Neural cell (in vitro differentiated cells): ENCODE data around the gene NMNAT3. TPM values are rescaled to one million over a fixed set of nuclear protein-coding genes. Genes with fewer than 3 reads are reported as not detected.

Experiments
- H2AFZ ChIP-seq: fragments of 200-600, 300-800 bp; sonication (generic), shearing (Covaris generic); 2 replicates; pipeline ENCODE4 v1.6.0; 2014; ENCODE audit warnings: low read depth, mild to moderate bottlenecking, antibody characterized with exemption, low read length, moderate library complexity
- H3F3A ChIP-seq: fragments of 200-600 bp; shearing (Covaris generic); 2 replicates; pipeline ENCODE4 v1.6.1; 2016; ENCODE audit warnings: mild to moderate bottlenecking, moderate library complexity, mixed read lengths, antibody characterized with exemption, low read length; ENCODE audit not compliant: insufficient read depth, poor library complexity, severe bottlenecking
- H3K27ac ChIP-seq: fragments of 200-600, 300-800 bp; sonication (generic), shearing (Covaris generic); 2 replicates; pipeline ENCODE4 v1.5.1; 2014; ENCODE audit warnings: mild to moderate bottlenecking, low read length, moderate library complexity
- H3K27me3 ChIP-seq: fragments of 300-800, 200-600 bp; sonication (generic), shearing (Covaris generic); 2 replicates; pipeline ENCODE4 v1.6.0; 2014; ENCODE audit warnings: mild to moderate bottlenecking, low read depth, low read length, moderate library complexity; ENCODE audit not compliant: insufficient read depth
- H3K36me3 ChIP-seq: fragments of 300-800, 200-600 bp; sonication (generic), shearing (Covaris generic); 2 replicates; pipeline ENCODE4 v1.5.1; 2014; ENCODE audit warnings: mild to moderate bottlenecking, antibody characterized with exemption, low read length, moderate library complexity; ENCODE audit not compliant: insufficient read depth
- H3K4me2 ChIP-seq: fragments of 300-800, 200-600 bp; sonication (generic), shearing (Covaris generic); 2 replicates; pipeline ENCODE4 v1.6.0; 2014; ENCODE audit warnings: mild to moderate bottlenecking, low read length
- H3K4me3 ChIP-seq: fragments of 300-800, 200-600 bp; sonication (generic), shearing (Covaris generic); 2 replicates; pipeline ENCODE4 v1.5.1; 2014; ENCODE audit warnings: mild to moderate bottlenecking, low read length, moderate library complexity
- H3K79me2 ChIP-seq: fragments of 200-600 bp; shearing (Covaris generic); replicated peaks from 2 replicates; pipeline ENCODE4 v1.6.0; 2014; ENCODE audit warnings: mild to moderate bottlenecking, low read length, moderate library complexity; ENCODE audit not compliant: insufficient read depth
- H3K9ac ChIP-seq: fragments of 300-800, 200-600 bp; sonication (generic), shearing (Covaris generic); 2 replicates; pipeline ENCODE4 v1.6.1; 2016; ENCODE audit warnings: mild to moderate bottlenecking, low read length, mixed read lengths
- H3K9me2 ChIP-seq: fragments of 200-600 bp; shearing (Covaris generic); 2 replicates; pipeline ENCODE4 v1.6.1; 2016; ENCODE audit warnings: mild to moderate bottlenecking, low read length, mixed read lengths; ENCODE audit not compliant: insufficient read depth
- H3K9me3 ChIP-seq: fragments of 200-600, 300-800 bp; sonication (generic), shearing (Covaris generic); 2 replicates; pipeline ENCODE4 v1.6.1; 2016; ENCODE audit warnings: mild to moderate bottlenecking, mixed run types, low read length, moderate library complexity, mixed read lengths
- H4K20me1 ChIP-seq: fragments of 200-600 bp; shearing (Covaris generic); 2 replicates; pipeline ENCODE4 v1.6.1; 2016; ENCODE audit warnings: mild to moderate bottlenecking, mixed run types; ENCODE audit not compliant: insufficient read depth
- EP300 ChIP-seq: fragments of 450-650 bp; conservative IDR thresholded peaks from 2 replicates; pipeline ENCODE4 v1.6.1; 2014; ENCODE audit warnings: antibody characterized with exemption, mild to moderate bottlenecking, moderate library complexity; ENCODE audit not compliant: poor library complexity, severe bottlenecking
- EZH2 ChIP-seq: fragments of 200-600, 300-800 bp; shearing (Covaris generic), sonication (generic); IDR thresholded peaks from 2 replicates; pipeline ENCODE4 v1.6.1; 2014; ENCODE audit warnings: antibody characterized with exemption, low read length, borderline replicate concordance, mild to moderate bottlenecking; ENCODE audit not compliant: insufficient read depth, poor library complexity, severe bottlenecking
- MXI1 ChIP-seq: fragments of 450-650 bp; conservative IDR thresholded peaks from 2 replicates; pipeline ENCODE4 v1.6.1; 2014; ENCODE audit warnings: antibody characterized with exemption, mild to moderate bottlenecking; ENCODE audit not compliant: poor library complexity, severe bottlenecking
- POLR2AphosphoS5 ChIP-seq: IDR thresholded peaks from 2 replicates; pipeline ENCODE4 v1.6.1; 2012
- RAD21 ChIP-seq: fragments of 450-650 bp; conservative IDR thresholded peaks from 2 replicates; pipeline ENCODE4 v1.6.1; 2014; ENCODE audit warnings: antibody characterized with exemption, mild to moderate bottlenecking, moderate library complexity
- SMC3 ChIP-seq: fragments of 450-650 bp; conservative IDR thresholded peaks from 2 replicates; pipeline ENCODE4 v1.6.1; 2014; ENCODE audit warnings: antibody characterized with exemption, mild to moderate bottlenecking, moderate library complexity; ENCODE audit not compliant: poor library complexity
- TAF1 ChIP-seq: IDR thresholded peaks from 2 replicates; pipeline ENCODE4 v1.6.1; 2012; ENCODE audit warnings: low read depth
- polyA plus RNA-seq: library from polyadenylated mRNA; depleted of rRNA; stranded (reverse); fragments of >200 nt; gene quantifications from 2 replicates; pipeline ENCODE4 v1.2.3, GENCODE V29; 2014
- TF ChIP-seq, protein P1 (sequence below): fragments of 450-650 bp; IDR thresholded peaks from 2 replicates; pipeline ENCODE4 v1.5.1; 2014; ENCODE audit warnings: antibody characterized with exemption, mild to moderate bottlenecking, moderate library complexity; ENCODE audit not compliant: poor library complexity, severe bottlenecking
- TF ChIP-seq, protein P2 (sequence below): IDR thresholded peaks from 2 replicates; pipeline ENCODE4 v1.6.1; 2012; ENCODE audit warnings: borderline replicate concordance

NMNAT3 gene
- polyA plus RNA-seq, 1 donor from 2014 or later = 2.3 TPM

DNA sequence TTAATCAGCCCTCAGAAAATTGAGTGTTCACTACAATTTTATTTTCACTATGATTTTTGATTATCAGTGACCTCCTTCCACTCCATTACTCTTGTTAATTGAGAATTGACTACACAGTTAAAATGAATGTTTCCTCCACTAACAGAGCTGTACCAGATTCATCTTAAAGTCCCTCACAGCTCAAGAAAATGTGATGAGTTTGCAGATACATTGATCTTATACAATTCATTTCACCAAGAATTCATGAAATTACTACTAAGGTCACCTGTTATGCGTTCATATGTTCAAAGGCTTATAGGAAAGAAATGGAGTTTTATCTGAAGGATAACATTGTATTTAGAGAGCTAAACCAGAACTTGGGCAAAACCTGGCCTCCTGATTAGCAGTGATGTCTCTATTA lies 17.5 kb downstream of the NMNAT3 start:
- Histone ChIP-seq H3K9me2 (no peaks in the 10 kb centered on the region), H3K79me2 (no peaks in the 10 kb centered on the region), H3K27me3 (no peaks in the 10 kb centered on the region), H2AFZ (no peak overlapping the region), H3K4me3 (no peak overlapping the region), H3K9me3 (no peaks in the 10 kb centered on the region), H3K27ac (no peak overlapping the region), H3K4me2 (no peak overlapping the region), H4K20me1 (no peaks in the 10 kb centered on the region), H3K9ac (no peak overlapping the region), H3F3A (no peaks in the 10 kb centered on the region), H3K36me3 (no peaks in the 10 kb centered on the region)
- TF ChIP-seq TAF1 = no peak
- no peak for TF ChIP-seq EP300
- TF ChIP-seq EZH2 = no peak
- no peak for TF ChIP-seq RAD21

DNA sequence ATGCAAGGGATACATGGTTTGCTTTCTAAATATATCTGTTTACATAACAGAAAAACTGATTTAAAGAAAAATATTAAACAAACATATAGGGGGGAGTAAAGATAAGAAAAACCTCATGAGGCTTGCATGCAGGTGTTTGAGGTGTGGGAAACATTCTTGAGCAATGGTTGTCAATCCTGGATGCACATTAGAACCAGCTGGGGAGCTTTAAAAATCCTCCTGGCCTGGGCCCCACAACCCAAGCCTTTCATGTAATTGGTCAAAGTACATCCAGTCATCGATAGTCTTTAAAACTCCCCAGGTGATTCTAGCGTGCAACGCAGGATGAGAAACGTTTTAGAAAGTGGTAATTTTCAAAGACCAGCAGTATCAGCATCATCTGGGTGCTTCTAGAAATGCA lies 18.3 kb downstream of the NMNAT3 start:
- no peaks in the 10 kb centered on the region for H3K79me2 ChIP-seq
- H3F3A ChIP-seq = no peaks in the 10 kb centered on the region
- no peaks in the 10 kb centered on the region for H3K27me3 ChIP-seq
- no peak overlapping the region for H3K4me2 ChIP-seq
- no peak overlapping the region for H2AFZ ChIP-seq
- TF ChIP-seq, protein P1, sequence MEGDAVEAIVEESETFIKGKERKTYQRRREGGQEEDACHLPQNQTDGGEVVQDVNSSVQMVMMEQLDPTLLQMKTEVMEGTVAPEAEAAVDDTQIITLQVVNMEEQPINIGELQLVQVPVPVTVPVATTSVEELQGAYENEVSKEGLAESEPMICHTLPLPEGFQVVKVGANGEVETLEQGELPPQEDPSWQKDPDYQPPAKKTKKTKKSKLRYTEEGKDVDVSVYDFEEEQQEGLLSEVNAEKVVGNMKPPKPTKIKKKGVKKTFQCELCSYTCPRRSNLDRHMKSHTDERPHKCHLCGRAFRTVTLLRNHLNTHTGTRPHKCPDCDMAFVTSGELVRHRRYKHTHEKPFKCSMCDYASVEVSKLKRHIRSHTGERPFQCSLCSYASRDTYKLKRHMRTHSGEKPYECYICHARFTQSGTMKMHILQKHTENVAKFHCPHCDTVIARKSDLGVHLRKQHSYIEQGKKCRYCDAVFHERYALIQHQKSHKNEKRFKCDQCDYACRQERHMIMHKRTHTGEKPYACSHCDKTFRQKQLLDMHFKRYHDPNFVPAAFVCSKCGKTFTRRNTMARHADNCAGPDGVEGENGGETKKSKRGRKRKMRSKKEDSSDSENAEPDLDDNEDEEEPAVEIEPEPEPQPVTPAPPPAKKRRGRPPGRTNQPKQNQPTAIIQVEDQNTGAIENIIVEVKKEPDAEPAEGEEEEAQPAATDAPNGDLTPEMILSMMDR = no peak
- H3K9ac ChIP-seq = no peak overlapping the region
- H4K20me1 ChIP-seq = no peaks in the 10 kb centered on the region
- H3K9me3 ChIP-seq = no peaks in the 10 kb centered on the region
- no peak overlapping the region for H3K4me3 ChIP-seq
- no peaks in the 10 kb centered on the region for H3K36me3 ChIP-seq
- H3K9me2 ChIP-seq = no peaks in the 10 kb centered on the region
- H3K27ac ChIP-seq = no peak overlapping the region

DNA sequence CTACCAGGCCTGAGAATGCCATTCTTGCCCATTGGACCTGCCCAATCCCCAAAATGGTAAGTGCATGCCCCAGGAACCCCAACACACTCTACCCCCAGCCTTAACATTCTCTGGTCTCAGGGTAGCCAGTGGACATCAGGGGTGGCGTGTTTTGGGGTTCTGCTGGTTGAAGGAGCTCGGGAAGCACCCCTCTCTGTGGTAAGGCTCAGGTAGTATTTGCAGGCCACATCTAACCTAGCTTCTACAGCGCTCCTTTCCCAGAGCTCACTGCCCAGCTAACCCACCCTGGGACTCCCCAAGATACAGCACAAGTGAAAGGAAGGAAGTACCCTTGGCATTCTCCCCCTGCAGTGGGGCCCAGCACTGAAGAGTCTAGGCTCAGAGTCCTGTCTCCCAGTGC lies 19.8 kb downstream of the NMNAT3 start:
- Histone ChIP-seq H3K36me3 (no peaks in the 10 kb centered on the region), H4K20me1 (no peaks in the 10 kb centered on the region), H3K9me2 (no peaks in the 10 kb centered on the region), H3F3A (no peaks in the 10 kb centered on the region), H3K4me3 (no peak overlapping the region), H3K27ac (no peak overlapping the region), H3K4me2 (no peak overlapping the region), H3K9me3 (no peaks in the 10 kb centered on the region), H3K79me2 (no peaks in the 10 kb centered on the region), H3K27me3 (no peaks in the 10 kb centered on the region), H2AFZ (no peak overlapping the region), H3K9ac (no peak overlapping the region)
- no peak for TF ChIP-seq EP300
- TF ChIP-seq MXI1 = no peak
- TF ChIP-seq SMC3 = no peak

DNA sequence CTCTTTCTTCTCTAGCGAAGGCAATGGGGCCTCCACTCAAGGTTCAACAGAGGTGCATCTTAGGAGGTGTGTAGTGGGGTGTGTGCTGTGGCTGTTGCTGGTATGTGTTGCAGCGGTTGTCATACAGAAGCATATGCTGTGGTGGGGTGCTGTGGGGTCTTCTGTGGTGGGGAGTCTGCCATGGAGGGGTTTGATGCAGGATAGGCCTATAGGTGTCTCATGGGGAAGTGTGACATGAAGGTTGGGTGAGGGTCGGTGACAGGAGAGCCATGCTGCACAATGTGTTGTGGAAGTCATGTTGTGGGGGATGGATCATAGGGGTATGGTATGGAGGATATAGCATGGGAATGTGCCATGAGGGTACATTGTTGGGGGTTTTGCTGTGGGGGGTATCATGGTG lies 20.3 kb downstream of the NMNAT3 start:
- H3K27me3 ChIP-seq = no peaks in the 10 kb centered on the region
- no peak overlapping the region for H3K4me2 ChIP-seq
- no peaks in the 10 kb centered on the region for H3K36me3 ChIP-seq
- H3F3A ChIP-seq = no peaks in the 10 kb centered on the region
- H3K79me2 ChIP-seq = no peaks in the 10 kb centered on the region
- H3K9ac ChIP-seq = no peak overlapping the region
- no peak overlapping the region for H3K27ac ChIP-seq
- no peak overlapping the region for H2AFZ ChIP-seq
- H4K20me1 ChIP-seq = no peaks in the 10 kb centered on the region
- H3K4me3 ChIP-seq = no peak overlapping the region
- no peaks in the 10 kb centered on the region for H3K9me3 ChIP-seq
- TF ChIP-seq EP300 (no peak), POLR2AphosphoS5 (no peak), RAD21 (no peak), MXI1 (no peak), TAF1 (no peak), EZH2 (no peak), SMC3 (no peak)
- TF ChIP-seq, protein P2, sequence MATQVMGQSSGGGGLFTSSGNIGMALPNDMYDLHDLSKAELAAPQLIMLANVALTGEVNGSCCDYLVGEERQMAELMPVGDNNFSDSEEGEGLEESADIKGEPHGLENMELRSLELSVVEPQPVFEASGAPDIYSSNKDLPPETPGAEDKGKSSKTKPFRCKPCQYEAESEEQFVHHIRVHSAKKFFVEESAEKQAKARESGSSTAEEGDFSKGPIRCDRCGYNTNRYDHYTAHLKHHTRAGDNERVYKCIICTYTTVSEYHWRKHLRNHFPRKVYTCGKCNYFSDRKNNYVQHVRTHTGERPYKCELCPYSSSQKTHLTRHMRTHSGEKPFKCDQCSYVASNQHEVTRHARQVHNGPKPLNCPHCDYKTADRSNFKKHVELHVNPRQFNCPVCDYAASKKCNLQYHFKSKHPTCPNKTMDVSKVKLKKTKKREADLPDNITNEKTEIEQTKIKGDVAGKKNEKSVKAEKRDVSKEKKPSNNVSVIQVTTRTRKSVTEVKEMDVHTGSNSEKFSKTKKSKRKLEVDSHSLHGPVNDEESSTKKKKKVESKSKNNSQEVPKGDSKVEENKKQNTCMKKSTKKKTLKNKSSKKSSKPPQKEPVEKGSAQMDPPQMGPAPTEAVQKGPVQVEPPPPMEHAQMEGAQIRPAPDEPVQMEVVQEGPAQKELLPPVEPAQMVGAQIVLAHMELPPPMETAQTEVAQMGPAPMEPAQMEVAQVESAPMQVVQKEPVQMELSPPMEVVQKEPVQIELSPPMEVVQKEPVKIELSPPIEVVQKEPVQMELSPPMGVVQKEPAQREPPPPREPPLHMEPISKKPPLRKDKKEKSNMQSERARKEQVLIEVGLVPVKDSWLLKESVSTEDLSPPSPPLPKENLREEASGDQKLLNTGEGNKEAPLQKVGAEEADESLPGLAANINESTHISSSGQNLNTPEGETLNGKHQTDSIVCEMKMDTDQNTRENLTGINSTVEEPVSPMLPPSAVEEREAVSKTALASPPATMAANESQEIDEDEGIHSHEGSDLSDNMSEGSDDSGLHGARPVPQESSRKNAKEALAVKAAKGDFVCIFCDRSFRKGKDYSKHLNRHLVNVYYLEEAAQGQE = no peak
- TF ChIP-seq, protein P1 = no peak
- H3K9me2 ChIP-seq = no peaks in the 10 kb centered on the region
